HG02852 (cell line): ENCODE data around the gene CTNND2.
"Not testable (repeated sequence)": the region's sequence is repeated elsewhere in the genome, so short reads cannot be mapped to it uniquely, and the experiment has no call there.

Experiments used
- ATAC-seq: cut with Tn5 transposase; IDR thresholded peaks from one replicate; pipeline ENCODE4 v1.9.1; 2021; ENCODE audit warnings: mild to moderate bottlenecking, moderate library complexity; ENCODE audit not compliant: unreplicated experiment

CTNND2 gene

GRCh38 chr5:11346336-11346735, 557.9 kb downstream of the CTNND2 start:
- no peak for ATAC-seq

DNA sequence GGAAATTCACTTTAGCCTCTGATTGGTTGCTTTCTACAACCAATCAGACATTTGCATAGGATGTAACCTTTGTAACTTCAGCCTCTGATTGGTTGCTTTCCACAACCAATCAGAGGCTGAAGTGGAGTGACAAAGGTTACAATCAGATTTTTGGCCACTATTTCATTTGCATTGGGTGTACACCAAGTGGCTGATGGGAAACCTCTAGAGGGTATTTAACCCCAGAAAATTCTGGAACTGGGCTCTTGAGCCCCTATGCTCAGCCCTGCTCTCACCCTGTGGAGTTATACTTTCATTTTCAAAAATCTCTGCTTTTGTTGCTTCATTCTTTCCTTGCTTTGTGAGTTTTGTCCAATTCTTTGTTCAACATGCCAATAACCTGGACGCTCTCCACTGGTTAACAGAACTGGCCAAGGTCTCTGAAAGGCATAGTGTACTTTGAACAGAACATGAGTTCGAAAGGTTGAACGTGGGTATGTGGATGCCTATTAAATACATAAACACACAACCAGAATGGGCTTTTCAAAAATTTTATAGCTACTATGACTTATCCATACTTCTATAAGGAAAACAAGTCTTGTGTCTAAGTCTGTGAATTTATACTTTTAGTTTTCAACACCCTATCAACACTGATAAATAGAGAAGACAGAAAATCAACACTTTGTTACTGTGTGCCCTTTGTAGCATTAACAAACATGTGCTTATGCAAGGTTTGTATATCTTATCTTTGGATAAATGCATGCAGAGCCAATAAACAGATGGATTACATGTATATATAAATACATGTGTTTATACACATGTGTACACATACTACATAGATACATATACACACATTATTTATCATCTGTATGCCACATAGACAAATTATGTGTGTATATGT, 568.1 kb downstream of the CTNND2 start:
- no peak for ATAC-seq

- no peak for ATAC-seq
These were observed 569.8 kb downstream of the CTNND2 start for GRCh38 chr5:11334404-11334803.

- no peak for ATAC-seq
These were observed 574.6 kb downstream of the CTNND2 start for GRCh38 chr5:11329679-11330078.

DNA sequence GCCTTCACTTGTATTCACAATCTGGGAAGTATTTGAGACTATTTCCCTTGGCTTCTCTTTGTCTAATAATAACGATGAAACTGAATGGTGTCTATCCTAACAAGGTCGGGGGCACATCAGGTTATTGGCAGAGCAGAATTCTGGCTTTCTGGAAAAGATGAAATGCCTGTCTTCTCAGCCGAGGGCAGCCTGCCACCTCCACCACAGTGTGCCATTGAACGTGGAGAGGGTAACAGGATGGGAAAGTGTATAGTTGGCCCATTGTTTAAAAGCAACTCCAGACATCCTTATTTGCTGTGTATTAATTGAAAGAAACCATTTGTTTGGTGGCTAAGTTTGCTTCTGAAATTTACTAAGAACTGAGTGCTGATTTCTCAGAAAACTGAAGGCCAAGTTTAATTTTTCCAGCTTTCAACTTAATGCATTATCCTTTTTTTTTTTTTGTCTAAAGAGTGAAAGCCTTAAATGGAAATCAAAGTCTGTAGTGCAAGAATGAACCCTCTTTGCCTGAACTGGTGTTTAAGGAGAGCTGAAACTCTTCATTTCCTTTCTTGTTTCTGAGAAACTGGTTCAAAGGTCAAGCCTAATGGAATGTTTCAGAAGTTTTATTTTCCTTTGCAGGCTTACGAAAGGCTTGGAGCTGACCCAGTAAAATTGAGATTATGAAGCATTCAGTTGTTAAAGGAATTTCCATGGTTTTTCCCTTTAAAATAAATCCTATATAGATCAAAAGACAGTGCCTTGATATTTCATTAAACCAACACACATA, 579.5 kb downstream of the CTNND2 start:
- no peak for ATAC-seq

GRCh38 chr5:11323761-11324160, 580.5 kb downstream of the CTNND2 start:
- no peak for ATAC-seq

DNA sequence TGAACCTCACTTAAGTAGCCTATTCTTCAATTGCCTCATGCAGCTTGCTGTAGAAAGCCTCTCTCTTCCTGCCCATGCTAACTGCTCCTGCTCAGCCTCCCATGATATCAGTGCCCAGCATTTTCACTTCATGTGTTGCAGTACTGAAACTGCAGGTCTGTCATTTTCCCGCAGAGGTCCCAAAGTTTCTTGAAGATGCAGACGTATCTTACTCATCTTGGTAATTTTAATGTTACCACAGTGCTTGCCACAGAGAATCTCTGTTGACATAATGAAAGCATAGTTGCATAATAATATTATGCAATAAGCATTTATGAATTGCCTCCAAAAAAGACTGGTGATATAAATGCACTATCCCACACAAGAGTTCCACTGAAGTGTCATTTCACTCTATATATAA, 582.1 kb downstream of the CTNND2 start:
- peak; percentile 75 for ATAC-seq

DNA sequence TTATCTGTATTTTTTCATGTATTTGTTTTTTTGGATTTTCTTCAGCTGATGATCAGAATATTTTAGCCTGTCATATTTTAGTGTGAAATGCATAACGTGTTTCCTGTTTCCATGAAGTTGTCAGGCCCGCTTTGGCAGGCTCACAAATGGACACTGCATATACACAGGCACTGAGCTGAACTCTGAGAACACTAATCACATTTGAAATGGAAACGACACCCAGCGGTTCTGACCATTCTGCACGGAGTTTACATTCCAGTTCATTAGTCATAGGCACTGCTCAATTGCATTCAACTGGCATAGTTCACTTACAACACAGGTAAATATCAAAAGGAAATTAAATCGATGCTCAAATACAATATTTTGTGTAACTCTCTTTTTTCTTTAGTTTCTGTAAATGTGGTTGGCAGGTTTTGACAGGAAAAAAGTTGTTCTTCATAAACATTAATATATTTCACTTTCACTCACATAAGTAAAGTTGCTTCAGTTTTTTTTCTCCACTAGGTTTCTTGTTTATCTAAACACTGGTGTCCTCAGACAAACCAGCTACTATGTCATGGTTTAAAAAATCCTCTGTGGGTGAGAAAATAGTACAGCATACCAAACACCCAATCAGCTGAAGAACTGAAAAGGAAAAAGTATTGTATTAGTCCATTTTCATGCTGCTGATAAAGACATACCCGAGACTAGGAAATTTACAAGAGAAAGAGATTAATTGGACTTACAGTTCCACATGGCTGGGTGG, 584.2 kb downstream of the CTNND2 start:
- no peak for ATAC-seq

DNA sequence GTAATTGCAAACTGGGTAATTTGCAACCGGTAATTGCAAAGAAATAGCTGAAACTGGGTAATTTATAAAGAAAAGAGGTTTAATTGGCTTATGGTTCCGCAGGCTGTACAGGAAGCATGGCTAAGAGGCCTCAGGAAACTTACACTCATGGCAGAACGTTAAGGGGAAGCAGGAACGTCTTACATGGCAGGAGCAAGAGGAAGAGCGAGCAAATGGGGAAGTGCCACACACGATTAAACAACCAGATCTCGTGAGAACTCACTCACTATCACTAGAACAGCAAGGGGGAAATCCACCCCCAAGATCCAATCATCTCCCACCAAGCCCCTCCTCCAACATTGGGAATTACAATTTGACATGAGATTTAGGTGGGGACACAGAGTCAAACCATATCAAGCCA, 590.6 kb downstream of the CTNND2 start:
- not testable (repeated sequence) for ATAC-seq

- no peak for ATAC-seq
These were observed 592.5 kb downstream of the CTNND2 start for GRCh38 chr5:11311731-11312130.

- no peak for ATAC-seq
These were observed 593.0 kb downstream of the CTNND2 start for GRCh38 chr5:11311272-11311671.

GRCh38 chr5:11310158-11310557, 594.1 kb downstream of the CTNND2 start:
- ATAC-seq = no peak

- no peak for ATAC-seq
These were observed 597.9 kb downstream of the CTNND2 start for GRCh38 chr5:11306365-11306764.

DNA sequence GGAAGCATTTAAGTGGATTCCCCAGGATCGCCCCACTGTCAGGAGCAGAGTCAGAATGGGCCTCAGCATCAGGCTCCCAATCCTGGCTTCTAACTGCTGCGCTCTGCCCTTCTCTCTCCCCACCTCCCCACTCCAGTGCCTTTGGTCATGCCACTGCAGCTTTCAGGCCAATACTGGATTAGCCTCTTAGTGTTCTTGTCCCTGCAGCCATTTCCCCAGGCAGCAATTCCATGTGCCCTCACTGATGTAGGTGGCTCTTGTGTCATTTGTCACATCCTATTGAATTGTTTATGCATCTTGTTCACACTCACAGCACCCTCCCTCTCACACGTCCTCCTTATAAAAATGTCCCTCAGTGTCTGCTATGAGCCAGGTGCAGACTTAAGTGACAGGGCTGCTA, 599.0 kb downstream of the CTNND2 start:
- no peak for ATAC-seq

GRCh38 chr5:11304641-11305040, 599.6 kb downstream of the CTNND2 start:
- no peak for ATAC-seq

GRCh38 chr5:11302663-11303062, 601.6 kb downstream of the CTNND2 start:
- no peak for ATAC-seq

DNA sequence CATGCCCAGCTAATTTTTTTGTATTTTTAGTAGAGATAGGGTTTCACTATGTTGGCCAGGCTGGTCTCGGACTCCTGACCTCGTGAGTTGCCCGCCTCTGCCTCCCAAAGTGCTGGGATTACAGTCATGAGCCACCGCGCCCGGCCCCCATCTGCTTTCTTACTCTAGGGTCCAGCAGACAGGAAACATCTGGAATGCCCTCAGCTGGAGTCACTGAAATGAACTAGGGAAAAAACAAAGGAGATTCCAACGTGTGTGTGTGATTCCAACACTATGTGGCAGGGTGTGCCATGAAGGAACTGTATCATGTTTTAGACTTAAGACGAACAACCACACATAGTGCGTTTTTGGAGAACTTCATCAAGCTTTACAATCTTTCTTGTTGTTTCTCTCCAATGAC, 603.1 kb downstream of the CTNND2 start:
- ATAC-seq = no peak

DNA sequence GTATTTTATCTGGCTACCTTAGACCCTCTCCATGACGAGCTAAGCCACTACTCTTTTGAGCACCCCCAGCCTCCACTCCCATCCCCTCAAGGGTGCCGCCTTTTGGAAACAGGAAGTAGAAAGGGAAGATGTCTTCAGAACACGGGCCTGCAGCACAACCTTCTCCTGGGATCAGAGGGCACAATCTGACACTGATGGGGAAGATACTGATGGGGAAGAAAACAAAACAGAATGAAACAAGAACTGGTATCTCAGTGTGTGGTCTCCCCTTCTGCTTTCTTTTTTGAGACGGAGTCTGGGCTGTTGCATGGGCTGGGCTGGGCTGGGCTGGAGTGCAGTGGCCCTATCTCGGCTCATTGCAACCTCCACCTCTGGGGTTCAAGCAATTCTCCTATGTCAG, 603.5 kb downstream of the CTNND2 start:
- ATAC-seq = no peak

DNA sequence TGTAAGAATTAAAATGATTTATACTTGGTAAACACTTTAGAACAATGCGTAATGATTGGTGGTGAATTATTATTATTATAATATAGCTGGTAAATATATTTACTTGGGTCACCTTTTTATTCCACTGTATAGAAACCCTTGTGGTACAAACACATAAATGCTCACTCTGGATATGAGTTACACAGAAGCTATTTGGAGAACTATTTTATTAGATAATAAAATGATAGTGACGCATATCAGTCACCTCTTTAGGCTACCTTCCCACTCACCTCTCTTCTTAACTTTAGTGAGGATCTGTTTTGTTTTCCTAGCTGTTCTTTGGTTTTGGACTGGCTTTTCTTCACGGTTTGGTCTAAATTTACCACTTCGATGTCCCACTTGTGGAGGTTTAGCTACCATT, 605.4 kb downstream of the CTNND2 start:
- no peak for ATAC-seq

- ATAC-seq = no peak
These were observed 610.7 kb downstream of the CTNND2 start for GRCh38 chr5:11293523-11293922.

GRCh38 chr5:11292648-11293356, 611.4 kb downstream of the CTNND2 start:
- no peak for ATAC-seq
